Measurements from ENCODE around the gene AARS2.
"Not testable (repeated sequence)": the region's sequence is repeated elsewhere in the genome, so short reads cannot be mapped to it uniquely, and the experiment has no call there.

Gene AARS2

GRCh38 chr6:44312901-44313788 lies at the start of gene AARS2:
Gene AARS2 (minus strand): TSS chr6:44313347. CDS start chr6:44313323, 24 bp downstream.
- DNase-seq, result no peak

DNA sequence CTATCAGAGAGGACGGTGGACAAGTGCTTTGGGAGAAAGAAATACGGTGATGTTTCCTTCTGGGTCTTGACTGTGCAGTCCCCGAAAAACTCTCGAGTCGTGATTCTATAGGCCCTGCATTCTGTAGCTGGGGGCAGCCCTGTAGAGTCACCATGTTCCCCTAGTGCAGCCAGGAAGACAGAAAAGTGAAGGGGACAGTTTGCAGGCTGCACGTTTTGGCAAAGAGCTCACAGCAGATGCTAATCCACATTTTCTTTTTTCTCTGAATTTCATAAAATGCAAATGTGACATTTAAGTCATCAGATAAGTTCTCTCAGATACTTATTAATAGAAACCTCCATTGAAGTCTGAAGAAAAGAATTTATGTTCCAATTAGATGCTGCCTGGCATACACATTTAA lies 48.8 kb upstream of the AARS2 start:
- DNase-seq, result no peak

DNA sequence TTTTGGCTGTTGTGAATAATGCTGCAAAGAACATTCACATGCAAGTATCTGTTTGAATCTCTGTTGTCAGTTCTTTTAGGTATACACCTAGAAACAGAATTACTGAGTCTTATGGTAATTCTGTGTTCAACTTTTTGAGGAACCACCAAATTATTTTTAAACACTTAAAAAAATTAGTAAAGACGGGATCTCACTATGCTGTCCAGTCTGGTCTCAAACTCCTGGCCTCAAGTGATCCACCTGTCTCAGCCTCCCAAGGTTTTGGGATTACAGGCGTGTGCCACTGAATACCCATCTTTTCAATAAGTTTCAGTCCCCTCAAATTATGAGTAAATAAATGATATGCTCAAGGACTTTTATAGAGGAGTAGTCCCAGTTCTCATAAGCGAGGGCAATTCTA lies 46.8 kb upstream of the AARS2 start:
- no peak for DNase-seq

DNA sequence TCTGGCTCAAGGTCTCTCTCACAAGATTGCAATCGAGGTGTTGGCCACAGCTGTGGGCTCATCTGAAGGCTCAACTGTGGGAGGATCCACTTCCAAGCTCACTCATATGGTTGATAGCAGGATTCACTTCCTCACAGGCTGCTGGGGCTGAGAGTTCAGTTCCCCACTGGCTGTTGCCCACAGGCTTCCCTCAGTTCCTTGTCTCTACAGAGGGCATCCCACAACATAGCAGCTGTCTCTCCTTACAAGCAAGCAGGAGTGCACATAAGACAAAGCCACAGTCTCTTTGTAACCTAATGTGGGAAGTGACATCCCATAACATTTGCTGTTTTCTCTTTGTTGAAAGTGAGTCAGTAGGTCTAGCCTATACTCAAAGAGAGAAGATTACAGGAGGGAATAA lies 43.3 kb upstream of the AARS2 start:
- DNase-seq, result no peak

- DNase-seq, result no peak
Observed at GRCh38 chr6:44355640-44356039, 42.5 kb upstream of the AARS2 start.

DNA sequence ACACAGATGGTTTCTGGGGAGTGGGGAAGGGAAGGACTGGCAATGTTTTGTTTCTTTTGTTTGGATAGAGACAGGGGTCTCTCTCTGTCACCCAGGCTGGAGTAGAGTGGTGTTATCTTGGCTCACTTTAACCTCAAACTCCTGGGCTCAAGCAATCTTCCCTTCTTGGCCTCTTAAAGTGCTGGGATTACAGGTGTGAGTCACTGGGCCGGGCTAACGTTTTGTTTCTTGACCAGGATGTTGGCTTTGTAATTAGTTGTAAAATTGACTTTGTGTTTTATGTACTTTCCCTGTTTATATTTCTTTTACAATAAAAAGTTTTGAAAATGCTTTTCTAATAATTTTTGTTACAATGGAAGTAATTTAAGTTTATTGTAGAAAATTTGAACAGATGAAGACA lies 40.2 kb upstream of the AARS2 start:
- DNase-seq, result no peak

GRCh38 chr6:44352259-44352658 lies 39.1 kb upstream of the AARS2 start:
- no peak for DNase-seq

- not testable (repeated sequence) for DNase-seq
Observed at GRCh38 chr6:44350650-44350994, 37.5 kb upstream of the AARS2 start.

GRCh38 chr6:44349904-44350649 lies 36.9 kb upstream of the AARS2 start:
- DNase-seq, result no peak

DNA sequence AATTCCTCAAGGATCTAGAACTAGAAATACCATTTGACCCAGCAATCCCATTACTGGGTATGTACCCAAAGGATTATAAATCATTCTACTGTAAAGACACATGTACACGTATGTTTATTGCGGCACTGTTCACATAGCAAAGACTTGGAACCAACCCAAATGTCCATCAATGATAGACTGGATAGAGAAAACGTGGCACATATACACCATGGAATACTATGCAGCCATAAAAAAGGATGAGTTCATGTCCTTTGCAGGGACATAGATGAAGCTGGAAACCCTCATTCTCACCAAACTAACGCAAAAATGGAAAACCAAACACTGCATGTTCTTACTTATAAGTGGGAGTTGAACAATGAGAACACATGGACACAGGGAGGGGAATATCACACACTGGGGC lies 33.7 kb upstream of the AARS2 start:
- DNase-seq, result not testable (repeated sequence)

DNA sequence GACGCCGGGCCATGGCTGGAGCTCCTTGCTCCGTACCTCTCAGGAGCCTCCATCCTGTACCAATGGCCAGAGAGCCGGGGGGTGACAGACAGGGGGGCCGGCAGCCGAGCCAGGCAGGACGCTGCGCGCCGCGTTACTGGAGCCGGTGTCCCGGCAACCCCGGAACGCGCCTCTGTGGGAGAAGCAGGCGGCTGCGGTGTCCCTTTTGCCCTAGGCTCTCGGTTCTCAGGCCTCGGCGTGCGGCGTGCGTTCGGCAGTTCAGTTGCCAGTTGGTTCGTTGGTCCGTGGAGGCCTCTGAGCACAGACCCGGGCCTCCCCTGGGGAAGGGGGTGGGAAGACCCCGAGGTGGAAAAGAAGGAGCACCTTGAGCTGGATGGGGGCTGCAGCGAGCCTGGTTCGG lies 29.3 kb upstream of the AARS2 start, which contains the start of gene SPATS1:
SPATS1 (plus strand) TSS at position 162 of the 400 bp plus-strand sequence. CDS start 446 bp downstream, outside the sequence.
- no peak for DNase-seq

DNA sequence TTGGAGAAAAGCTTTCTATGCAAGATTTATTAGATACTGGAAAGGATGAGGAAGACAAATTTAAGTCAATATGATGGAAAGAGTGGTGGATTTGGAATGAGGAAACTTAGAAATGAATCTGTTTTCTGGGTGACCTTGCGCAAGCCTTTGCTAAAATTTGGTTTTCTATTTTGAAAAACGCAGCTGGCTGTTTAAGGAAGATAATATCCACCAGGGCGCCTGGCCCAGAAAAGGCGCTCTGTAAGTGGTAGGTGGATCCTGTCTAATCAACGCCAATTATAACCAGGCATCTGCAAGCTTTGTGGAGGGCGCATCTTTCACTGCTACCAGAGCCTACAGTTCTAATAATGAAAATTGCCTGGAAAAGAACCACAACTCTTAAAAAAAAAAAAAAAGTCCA lies 28.9 kb upstream of the AARS2 start:
- no peak for DNase-seq

DNA sequence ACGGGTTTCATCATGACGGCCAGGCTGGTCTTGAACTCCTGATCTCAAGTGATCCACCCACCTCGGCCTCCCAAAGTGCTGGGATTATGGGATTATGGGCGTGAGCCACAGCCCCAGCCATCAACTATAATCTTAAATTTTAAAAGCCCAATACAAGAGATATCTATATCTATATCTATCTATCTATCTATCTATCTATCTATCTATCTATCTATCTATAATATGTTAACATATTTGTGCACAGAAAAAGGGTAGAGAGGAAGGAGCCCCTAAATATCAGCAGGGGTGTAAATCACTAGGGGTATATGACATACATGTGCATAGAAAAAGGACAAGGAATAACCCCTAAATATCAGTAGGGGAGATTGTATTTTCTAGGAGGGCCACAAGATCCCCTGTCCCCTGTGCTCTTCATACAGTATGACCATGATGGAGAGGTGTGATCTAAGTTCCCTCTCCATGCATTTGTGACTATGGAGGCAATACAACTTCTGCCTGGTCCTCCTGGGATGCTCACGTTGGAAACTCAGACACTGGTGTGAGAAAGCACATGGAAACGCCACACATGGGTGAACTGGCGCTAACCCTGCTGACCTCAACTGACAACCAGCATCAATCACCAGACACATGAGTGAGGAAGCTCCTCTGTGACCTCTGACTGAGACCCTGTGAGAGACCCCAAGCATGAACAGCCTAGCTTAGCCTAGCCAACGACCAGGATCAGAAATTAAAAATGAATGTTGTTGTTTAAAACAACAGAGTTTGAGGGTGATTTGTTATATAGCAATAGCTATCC lies 28.1 kb upstream of the AARS2 start:
- DNase-seq, result no peak

DNA sequence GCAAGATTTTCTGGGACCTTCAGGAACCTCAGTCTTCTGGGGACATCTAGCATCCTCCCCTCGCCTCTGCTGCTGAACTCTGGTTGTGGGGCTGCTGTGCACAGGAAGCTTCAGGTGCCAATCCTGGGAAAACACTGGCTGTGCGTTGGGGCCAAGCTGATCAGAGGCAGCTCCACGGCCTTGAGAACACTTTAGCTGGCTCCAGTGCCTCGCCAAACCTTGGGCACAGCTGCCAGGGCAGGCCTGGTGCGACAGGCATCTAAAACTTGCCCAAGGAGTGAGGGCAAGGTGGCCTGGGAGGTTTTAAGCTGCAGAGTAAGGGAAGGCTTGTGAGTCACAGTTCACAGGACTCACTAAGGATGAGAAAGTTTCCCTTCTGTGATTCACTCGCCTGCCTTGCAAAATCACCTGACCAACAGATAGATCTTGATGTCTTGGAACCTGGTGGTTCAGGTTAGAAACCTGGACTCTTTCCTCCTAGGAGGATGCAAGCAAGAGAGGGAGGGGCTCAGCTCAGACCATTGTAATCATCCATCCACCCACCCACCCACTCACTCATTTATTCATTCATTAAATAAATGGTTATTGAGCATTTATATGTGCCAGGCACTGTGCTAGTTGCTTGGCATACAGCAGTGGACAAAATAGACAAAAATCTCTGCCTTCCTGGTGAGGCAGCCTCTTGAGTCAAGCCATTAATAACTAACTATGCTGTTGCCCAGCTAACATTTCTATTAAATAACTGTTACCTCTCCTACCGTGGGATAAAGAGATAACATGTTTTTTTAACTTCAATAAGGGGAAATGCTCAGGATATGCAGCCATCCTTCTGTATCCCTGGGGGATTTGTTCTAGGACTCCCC lies 26.8 kb upstream of the AARS2 start:
- no peak for DNase-seq

GRCh38 chr6:44339301-44339700 lies 26.2 kb upstream of the AARS2 start:
- DNase-seq, result no peak

- DNase-seq, result no peak
Observed at GRCh38 chr6:44338228-44339122, 25.3 kb upstream of the AARS2 start.

DNA sequence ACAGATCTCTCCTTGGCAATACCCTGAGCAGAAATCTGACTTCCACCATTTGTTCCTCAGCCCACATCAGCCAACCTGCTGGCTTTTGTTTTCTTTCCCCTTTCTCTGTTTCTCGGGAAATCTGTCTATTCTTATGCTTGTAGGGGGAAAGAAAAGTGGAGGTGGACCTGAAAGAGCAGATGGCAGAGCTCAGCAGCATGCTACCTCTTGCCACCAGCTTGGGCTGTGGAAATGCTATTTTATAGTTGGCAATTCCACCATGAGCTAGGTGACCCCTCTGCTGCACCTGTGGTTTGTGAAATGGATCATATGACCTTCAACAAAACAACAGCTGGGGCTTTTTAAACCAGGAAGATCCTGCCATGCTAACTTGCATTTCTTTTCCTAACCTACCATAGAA lies 22.5 kb upstream of the AARS2 start:
- no peak for DNase-seq

GRCh38 chr6:44333942-44334341 lies 20.8 kb upstream of the AARS2 start:
- DNase-seq, result no peak

GRCh38 chr6:44333273-44333919 lies 20.2 kb upstream of the AARS2 start:
- DNase-seq, result no peak

DNA sequence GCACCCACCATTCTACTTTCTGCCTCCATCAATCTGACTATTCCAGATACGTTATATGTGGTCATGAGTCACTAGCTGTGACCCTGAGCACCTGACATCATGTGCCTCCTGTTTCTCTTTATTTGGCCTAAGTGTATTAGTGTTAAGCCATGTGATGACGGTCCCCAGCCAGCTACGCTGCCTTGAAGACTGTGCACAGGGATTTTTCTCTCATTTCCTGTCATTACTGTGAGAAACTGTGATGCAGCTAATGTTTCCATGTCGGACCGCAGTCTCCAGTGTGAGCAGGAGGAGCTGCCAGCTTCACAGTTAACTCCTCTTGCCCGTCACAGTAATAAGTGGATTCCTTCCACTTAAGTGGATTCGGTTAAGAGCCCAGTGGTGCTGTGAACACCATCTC lies 19.4 kb upstream of the AARS2 start:
- no peak for DNase-seq

GRCh38 chr6:44329858-44330257 lies 16.7 kb upstream of the AARS2 start:
- DNase-seq, result no peak
